H1 (cell line): Measurements from ENCODE around the gene ZMIZ1. TPM values are rescaled to one million over a fixed set of nuclear protein-coding genes. Genes with fewer than 3 reads are reported as not detected.

Experiments used
- CTCF ChIA-PET: fragments of 300-600 bp; sonication (Branson Sonifier 250); formaldehyde crosslinking; loops from one replicate; lab custom pipeline; 2021; ENCODE audit not compliant: partially characterized antibody; lab: Charles Lee
- POLR2A ChIA-PET: fragments of 300-600 bp; sonication (Branson Sonifier 250); formaldehyde crosslinking; loops from one replicate; lab custom pipeline; 2021; ENCODE audit warnings: inconsistent platforms; ENCODE audit not compliant: partially characterized antibody; lab: Charles Lee
- DNase-seq, 2 experiments: peaks; one replicate each; pipeline versions ENCODE4 v3.0.0 to v3.0.0-alpha.2; 2010 to 2022; ENCODE audit warnings: low spot score in 2 of 2, low read depth in 1 of 2, mixed read lengths in 1 of 2
- FAIRE-seq: peaks from 2 replicates; lab custom pipeline; 2011; peaks lifted over from hg19 to GRCh38; lab: Jason Lieb, UNC
- H2AFZ ChIP-seq: 2 replicates; pipeline ENCODE4 v1.8.1; 2012; ENCODE audit warnings: low read length, inconsistent platforms
- H2AK5ac ChIP-seq: 2 replicates; pipeline ENCODE4 v1.6.1; 2013; ENCODE audit warnings: low read depth, low read length
- H2BK120ac ChIP-seq: replicated peaks from 2 replicates; pipeline ENCODE3; 2013; ENCODE audit warnings: low read depth, low read length, inconsistent platforms
- H2BK12ac ChIP-seq: 2 replicates; pipeline ENCODE4 v1.6.1; 2013; ENCODE audit warnings: low read depth, low read length
- H2BK15ac ChIP-seq: 2 replicates; pipeline ENCODE4 v1.6.1; 2013; ENCODE audit warnings: low read length
- H2BK20ac ChIP-seq: 2 replicates; pipeline ENCODE4 v1.6.1; 2013; ENCODE audit warnings: low read length
- H2BK5ac ChIP-seq: 2 replicates; pipeline ENCODE4 v1.6.1; 2013; ENCODE audit warnings: low read depth, low read length
- H3K14ac ChIP-seq: 2 replicates; pipeline ENCODE4 v1.6.1; 2013; ENCODE audit warnings: inconsistent platforms; ENCODE audit not compliant: insufficient read length
- H3K18ac ChIP-seq: 2 replicates; pipeline ENCODE4 v1.6.1; 2013; ENCODE audit warnings: low read length; ENCODE audit errors: extremely low read depth
- H3K23ac ChIP-seq: 2 replicates; pipeline ENCODE4 v1.6.1; 2013; ENCODE audit warnings: inconsistent platforms; ENCODE audit not compliant: insufficient read length
- H3K23me2 ChIP-seq: 2 replicates; pipeline ENCODE4 v1.6.1; 2013; ENCODE audit warnings: low read depth, low read length
- H3K27ac ChIP-seq: 2 replicates; pipeline ENCODE4 v1.6.1; 2011; ENCODE audit warnings: low read depth, low read length, inconsistent platforms
- H3K27me3 ChIP-seq, 4 experiments: replicated peaks in 1 of 4; 1 replicate in 1 of 4; 2 replicates in 3 of 4; pipeline versions ENCODE4 v1.6.1 to v1.8.1; 2011 to 2013; ENCODE audit warnings: low read length in 3 of 4, mild to moderate bottlenecking in 3 of 4, inconsistent platforms in 2 of 4, mixed read lengths in 2 of 4, moderate library complexity in 1 of 4; ENCODE audit not compliant: control insufficient read depth in 3 of 4, insufficient read depth in 3 of 4; ENCODE audit errors: extremely low read depth in 1 of 4
- H3K36me3 ChIP-seq, 4 experiments: 2 replicates each; pipeline versions ENCODE4 v1.6.1 to v1.8.1; 2011 to 2013; ENCODE audit warnings: mild to moderate bottlenecking in 4 of 4, low read length in 3 of 4, moderate library complexity in 2 of 4, control low read depth in 1 of 4, inconsistent platforms in 1 of 4; ENCODE audit not compliant: insufficient read depth in 4 of 4, control insufficient read depth in 2 of 4
- H3K4ac ChIP-seq: replicated peaks from 2 replicates; pipeline ENCODE3; 2013; ENCODE audit warnings: low read length, low read depth, mixed read lengths, inconsistent platforms; ENCODE audit not compliant: insufficient read length
- H3K4me1 ChIP-seq, 4 experiments: replicated peaks in 1 of 4; 1 replicate in 1 of 4; 2 replicates in 3 of 4; pipeline versions ENCODE4 v1.6.1 to v1.8.1; 2011 to 2013; ENCODE audit warnings: low read length in 3 of 4, inconsistent platforms in 2 of 4, mixed read lengths in 1 of 4; ENCODE audit not compliant: insufficient read depth in 4 of 4, control insufficient read depth in 3 of 4
- H3K4me2 ChIP-seq, 2 experiments: 2 replicates each; pipeline versions ENCODE4 v1.6.1 to v1.8.1; 2011 to 2013; ENCODE audit warnings: low read depth in 2 of 2, low read length in 2 of 2, control low read depth in 1 of 2, inconsistent platforms in 1 of 2, mild to moderate bottlenecking in 1 of 2; ENCODE audit not compliant: insufficient read depth in 1 of 2
- H3K4me3 ChIP-seq, 4 experiments: fragments of 200-600, 300-600 bp in 1 of 4; sonication (generic), shearing (Covaris generic), sonication (Bioruptor Twin) in 1 of 4; 2 replicates each; pipeline versions ENCODE4 v1.5.1 to v1.8.1; 2011 to 2016; ENCODE audit warnings: low read length in 4 of 4, low read depth in 3 of 4, control low read depth in 2 of 4, inconsistent platforms in 2 of 4, mild to moderate bottlenecking in 2 of 4, mixed read lengths in 1 of 4, moderate library complexity in 1 of 4; ENCODE audit not compliant: insufficient read depth in 2 of 4; ENCODE audit errors: extremely low read depth in 1 of 4
- H3K56ac ChIP-seq: replicated peaks from 2 replicates; pipeline ENCODE3; 2013; ENCODE audit warnings: low read depth, mild to moderate bottlenecking, mixed read lengths, low read length, inconsistent platforms; ENCODE audit not compliant: insufficient read length
- H3K79me1 ChIP-seq: 2 replicates; pipeline ENCODE4 v1.6.1; 2013; ENCODE audit warnings: low read depth, low read length, control low read depth
- H3K79me2 ChIP-seq, 2 experiments: 2 replicates each; pipeline versions ENCODE4 v1.6.1 to v1.8.1; 2012 to 2013; ENCODE audit warnings: low read length in 2 of 2, mild to moderate bottlenecking in 2 of 2, inconsistent platforms in 1 of 2; ENCODE audit not compliant: insufficient read depth in 2 of 2, control insufficient read depth in 1 of 2
- H3K9ac ChIP-seq, 4 experiments: replicated peaks in 1 of 4; 1 replicate in 1 of 4; 2 replicates in 3 of 4; pipeline versions ENCODE4 v1.6.1 to v1.8.1; 2011 to 2013; ENCODE audit warnings: low read depth in 3 of 4, low read length in 3 of 4, control low read depth in 2 of 4, mild to moderate bottlenecking in 2 of 4, moderate library complexity in 2 of 4, inconsistent platforms in 1 of 4; ENCODE audit errors: extremely low read depth in 1 of 4
- H3K9me3 ChIP-seq, 2 experiments: 2 replicates each; pipeline versions ENCODE4 v1.6.1 to v1.8.1; 2012 to 2013; ENCODE audit warnings: mild to moderate bottlenecking in 2 of 2, moderate library complexity in 2 of 2, control low read depth in 1 of 2, inconsistent platforms in 1 of 2, low read depth in 1 of 2, low read length in 1 of 2, mixed read lengths in 1 of 2; ENCODE audit not compliant: insufficient read depth in 2 of 2
- H4K20me1 ChIP-seq, 2 experiments: replicated peaks in 1 of 2; 2 replicates each; pipeline versions ENCODE3 to v1.8.1; 2011 to 2013; ENCODE audit warnings: inconsistent platforms in 2 of 2, low read length in 2 of 2, mild to moderate bottlenecking in 1 of 2; ENCODE audit not compliant: insufficient read depth in 2 of 2, control insufficient read depth in 1 of 2
- H4K5ac ChIP-seq: 2 replicates; pipeline ENCODE4 v1.6.1; 2013; ENCODE audit warnings: low read length, low read depth, mixed read lengths, inconsistent platforms; ENCODE audit not compliant: insufficient read length
- H4K8ac ChIP-seq: 2 replicates; pipeline ENCODE4 v1.8.0; 2013; ENCODE audit warnings: mild to moderate bottlenecking, moderate library complexity, low read length, inconsistent platforms; ENCODE audit not compliant: insufficient read depth; ENCODE audit errors: extremely low read depth
- H4K91ac ChIP-seq: replicated peaks from 2 replicates; pipeline ENCODE3; 2013; ENCODE audit warnings: low read length, mixed read lengths, inconsistent platforms; ENCODE audit not compliant: insufficient read length
- ASH2L ChIP-seq: fragments of 200-600, 300-600 bp; sonication (generic); IDR thresholded peaks from one replicate; pipeline ENCODE4 v1.7.1; 2017; ENCODE audit warnings: low read length
- BACH1 ChIP-seq: IDR thresholded peaks from 2 replicates; pipeline ENCODE4 v1.6.1; 2012; ENCODE audit warnings: low read length, improper control_type of control experiment
- CEBPB ChIP-seq: IDR thresholded peaks from 2 replicates; pipeline ENCODE4 v1.6.1; 2012; ENCODE audit warnings: low read depth, low read length
- CREB1 ChIP-seq: IDR thresholded peaks from 2 replicates; pipeline ENCODE4 v1.6.1; 2012; ENCODE audit warnings: inconsistent platforms
- CTCF ChIP-seq, 3 experiments: IDR thresholded peaks; 1 replicate in 2 of 3; 2 replicates in 1 of 3; pipeline versions ENCODE4 v1.5.1 to v1.6.1; 2011; ENCODE audit warnings: low read length in 3 of 3, mild to moderate bottlenecking in 3 of 3, inconsistent platforms in 2 of 3, low read depth in 1 of 3, moderate library complexity in 1 of 3; ENCODE audit not compliant: insufficient read depth in 1 of 3; ENCODE audit errors: control extremely low read depth in 1 of 3
- KDM4A ChIP-seq: IDR thresholded peaks from one replicate; pipeline ENCODE4 v1.7.1; 2012; ENCODE audit warnings: low read depth, mild to moderate bottlenecking, moderate library complexity, low read length, inconsistent platforms; ENCODE audit not compliant: severe bottlenecking
- POU5F1 ChIP-seq: IDR thresholded peaks from 2 replicates; pipeline ENCODE4 v1.6.1; 2011; ENCODE audit warnings: low read depth, mild to moderate bottlenecking, low read length, moderate library complexity
- RFX5 ChIP-seq: IDR thresholded peaks from 2 replicates; pipeline ENCODE4 v1.6.1; 2011; ENCODE audit warnings: low read depth, low read length, improper control_type of control experiment, borderline replicate concordance
- RNF2 ChIP-seq: fragments of 200-900, 300-1000 bp; sonication (generic); IDR thresholded peaks from 2 replicates; pipeline ENCODE4 v1.7.1; 2016; ENCODE audit warnings: borderline replicate concordance, low read depth, mild to moderate bottlenecking, antibody characterized with exemption, low read length; ENCODE audit not compliant: poor library complexity, severe bottlenecking; ENCODE audit errors: missing control alignments
- TAF1 ChIP-seq: IDR thresholded peaks from 2 replicates; pipeline ENCODE4 v1.6.1; 2011; ENCODE audit warnings: mild to moderate bottlenecking, low read depth, low read length
- TAF7 ChIP-seq: optimal IDR thresholded peaks from 2 replicates; pipeline ENCODE3; 2011; ENCODE audit warnings: low read depth, mild to moderate bottlenecking, inconsistent platforms, low read length, moderate library complexity, borderline replicate concordance
- WGBS, 2 experiments: shearing (Covaris generic) in 1 of 2; methylation state at CpG; one replicate each; pipeline versions ENCODE4 v1.1.6 to v1.1.7; 2013 to 2015; ENCODE audit warnings: low lambda C conversion rate in 2 of 2, mixed read lengths in 2 of 2, inconsistent platforms in 1 of 2, low coverage in 1 of 2, missing lambda C conversion rate in 1 of 2; ENCODE audit not compliant: insufficient replicate concordance in 2 of 2, insufficient coverage in 1 of 2, insufficient read length in 1 of 2; ENCODE audit errors: extremely low coverage in 1 of 2, missing lambda C conversion rate in 1 of 2; 5-methylcytosine and 5-hydroxymethylcytosine counted together
- polyA plus RNA-seq, 7 experiments: library from polyadenylated mRNA; depleted of rRNA in 3 of 7; stranded (reverse) in 5 of 7; unstranded in 2 of 7; fragments of >200 nt in 5 of 7; fragments of 200-250 nt in 2 of 7; gene quantifications; 1 replicate in 5 of 7; 2 replicates in 1 of 7; 4 replicates in 1 of 7; pipeline versions ENCODE4 v1.2.1 to v1.2.3, GENCODE V29; 2011 to 2013; ENCODE audit warnings: missing spikeins in 2 of 7, mixed read lengths in 2 of 7
- total RNA-seq: library from RNA; stranded (reverse); fragmentation: NEBNext Ultra II Directional; extraction: Animal tissue kit (Norgen Biotek cat#: 25700); gene quantifications from 2 replicates; pipeline ENCODE4 v1.2.1, GENCODE V29; 2021

Gene ZMIZ1
- total and polyA plus RNA-seq, 2 of the 8 experiments (the other 6 are each of a cell fraction or from before 2014, with no cell fraction given), result 8.1 to 28.0 TPM

- H3K56ac ChIP-seq, result no peak overlapping the region
- no peak overlapping the region for H3K14ac ChIP-seq
- H4K8ac ChIP-seq, result no peak overlapping the region
- H3K27me3 ChIP-seq, result no peaks in the 10 kb centered on the region
- ChIA-PET POLR2A (no interaction called here), CTCF (interaction anchor here (1.6 to 2.9 kb wide), 3 partner anchors 12 to 50 kb away, joined by 3 to 13 read pairs (median 8); no protein-coding TSS in a partner anchor)
- H3K23me2 ChIP-seq, result peaks cover 12% of the 10 kb centered on the region; the same call in 1 of the 2 replicates
- no peak overlapping the region for H2BK20ac ChIP-seq
- no peak overlapping the region for H4K91ac ChIP-seq
- no peak overlapping the region for H3K4me2 ChIP-seq
- no peaks in the 10 kb centered on the region; a peak in 1 of 4 replicates for H3K79me2 ChIP-seq
- DNase-seq, result no peak
- no peaks in the 10 kb centered on the region for H3K36me3 ChIP-seq
- no peak overlapping the region for H2BK12ac ChIP-seq
- H3K79me1 ChIP-seq, result no peaks in the 10 kb centered on the region
- no peak overlapping the region for H2AK5ac ChIP-seq
- no peak overlapping the region for H2BK15ac ChIP-seq
- no peak overlapping the region for H3K9ac ChIP-seq
- H3K27ac ChIP-seq, result no peak overlapping the region
- no peak for FAIRE-seq
- no peak overlapping the region for H4K5ac ChIP-seq
- no peak overlapping the region for H3K23ac ChIP-seq
- H2BK120ac ChIP-seq, result no peak overlapping the region
- 89% methylated on average over 10 of the region's 10 CpGs; no CpG with 5 or more reads in 1 of the 2 experiments for WGBS, 2 experiments
- no peak overlapping the region for H2AFZ ChIP-seq
- no peaks in the 10 kb centered on the region for H4K20me1 ChIP-seq
- H3K4me3 ChIP-seq, result no peak overlapping the region
- H2BK5ac ChIP-seq, result no peak overlapping the region
- peaks cover 0 to 2% (median 0%) of the 10 kb centered on the region in 4 experiments; a peak in 2 of 7 replicates for H3K4me1 ChIP-seq
- H3K9me3 ChIP-seq, result no peaks in the 10 kb centered on the region
- no peak overlapping the region for H3K4ac ChIP-seq
- no peak overlapping the region for H3K18ac ChIP-seq
- TF ChIP-seq CEBPB (no peak), ASH2L (no peak), KDM4A (no peak), TAF7 (no peak), BACH1 (no peak), TAF1 (no peak), CREB1 (no peak), POU5F1 (no peak), RFX5 (no peak), RNF2 (no peak), CTCF (IDR thresholded peaks at IDR 0.05; ENCODE audit: control extremely low read depth in 1 of 3, insufficient read depth in 1 of 3, low read depth in 1 of 3, low read length in 3 of 3) (no peak)
Measured at GRCh38 chr10:79324032-79324695, 255.4 kb downstream of the ZMIZ1 start.
